DMS114 treated with DMSO at 0.1 percent for 48 hours (cell line): ENCODE measurements around the gene MYG1.

Experiments used
- DNase-seq: peaks from one replicate; lab custom pipeline; 2025; ENCODE audit not compliant: unreplicated experiment; lab: John Stamatoyannopoulos, UW

The MYG1 gene, protein sequence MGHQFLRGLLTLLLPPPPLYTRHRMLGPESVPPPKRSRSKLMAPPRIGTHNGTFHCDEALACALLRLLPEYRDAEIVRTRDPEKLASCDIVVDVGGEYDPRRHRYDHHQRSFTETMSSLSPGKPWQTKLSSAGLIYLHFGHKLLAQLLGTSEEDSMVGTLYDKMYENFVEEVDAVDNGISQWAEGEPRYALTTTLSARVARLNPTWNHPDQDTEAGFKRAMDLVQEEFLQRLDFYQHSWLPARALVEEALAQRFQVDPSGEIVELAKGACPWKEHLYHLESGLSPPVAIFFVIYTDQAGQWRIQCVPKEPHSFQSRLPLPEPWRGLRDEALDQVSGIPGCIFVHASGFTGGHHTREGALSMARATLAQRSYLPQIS

DNA sequence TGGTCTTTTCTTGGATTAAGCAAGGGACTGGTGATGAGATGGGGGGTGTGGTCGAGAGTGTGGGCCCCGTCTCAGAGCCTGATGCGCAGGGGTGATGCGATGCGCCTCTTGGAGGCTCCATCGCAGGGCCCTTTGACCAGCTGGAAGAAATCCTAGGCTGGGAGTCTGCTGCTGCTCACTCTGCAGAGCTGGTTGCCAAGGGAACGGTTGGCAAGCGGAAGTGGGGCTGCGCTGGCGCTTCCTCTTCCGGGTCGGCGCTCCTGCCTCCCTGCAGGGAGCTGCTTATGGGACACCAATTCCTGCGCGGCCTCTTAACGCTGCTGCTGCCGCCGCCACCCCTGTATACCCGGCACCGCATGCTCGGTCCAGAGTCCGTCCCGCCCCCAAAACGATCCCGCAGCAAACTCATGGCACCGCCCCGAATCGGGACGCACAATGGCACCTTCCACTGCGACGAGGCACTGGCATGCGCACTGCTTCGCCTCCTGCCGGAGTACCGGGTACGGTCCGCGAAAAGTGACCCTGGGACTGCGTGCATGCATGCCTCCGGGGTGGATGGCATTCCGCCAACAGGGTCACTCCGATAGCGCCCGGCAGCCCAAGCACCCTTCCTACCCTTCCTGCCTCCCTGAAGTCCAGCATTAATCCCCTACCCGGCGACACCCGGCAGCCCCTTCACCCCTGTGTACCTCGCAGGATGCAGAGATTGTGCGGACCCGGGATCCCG lies at the start of gene MYG1:
Gene MYG1 (plus strand): TSS at position 242 of the 727 bp plus-strand sequence. CDS start 43 bp downstream, at position 285.
- DNase-seq: peak; percentile 90

DNA sequence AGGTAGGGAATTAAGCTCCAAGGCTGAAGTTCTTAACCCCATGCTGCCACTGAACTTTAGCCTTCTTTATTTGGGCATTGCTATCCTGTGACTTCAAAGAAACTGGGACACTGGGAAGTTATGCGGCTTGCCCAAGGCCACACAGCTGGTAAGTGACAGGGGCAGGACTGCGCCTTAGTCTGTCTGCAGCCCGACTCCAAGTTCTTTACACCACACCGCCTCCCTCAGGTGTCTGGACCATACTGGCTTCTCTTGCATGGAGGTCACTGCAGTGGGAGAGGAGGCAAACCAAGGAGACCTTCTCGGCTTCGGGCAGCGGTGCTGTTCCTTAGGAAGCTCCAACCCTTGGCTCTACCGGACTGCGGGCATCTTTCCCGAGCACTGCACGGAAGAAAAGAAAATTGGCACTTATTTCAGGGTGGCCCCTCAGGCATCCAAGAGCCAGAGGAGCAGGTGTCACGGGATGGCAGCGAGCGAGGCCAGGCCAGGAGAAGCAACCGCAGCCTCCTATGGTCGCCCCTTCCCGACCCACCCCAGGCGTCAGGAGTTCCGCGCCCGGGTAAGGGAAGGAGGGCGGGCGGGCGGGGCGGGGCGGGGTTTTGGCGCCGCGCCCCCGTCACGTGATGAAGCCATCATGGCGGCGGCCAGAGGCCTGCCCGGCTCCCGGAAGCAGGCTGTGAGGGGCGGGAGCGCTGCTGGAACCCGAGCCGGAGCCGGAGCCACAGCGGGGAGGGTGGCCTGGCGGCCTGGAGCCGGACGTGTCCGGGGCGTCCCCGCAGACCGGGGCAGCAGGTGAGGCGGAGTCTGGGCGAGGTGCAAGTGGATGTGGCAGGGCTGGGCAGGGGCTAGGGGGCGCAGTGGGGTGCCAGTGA lies 47.8 kb upstream of the MYG1 start:
- peak; percentile 65 for DNase-seq

DNA sequence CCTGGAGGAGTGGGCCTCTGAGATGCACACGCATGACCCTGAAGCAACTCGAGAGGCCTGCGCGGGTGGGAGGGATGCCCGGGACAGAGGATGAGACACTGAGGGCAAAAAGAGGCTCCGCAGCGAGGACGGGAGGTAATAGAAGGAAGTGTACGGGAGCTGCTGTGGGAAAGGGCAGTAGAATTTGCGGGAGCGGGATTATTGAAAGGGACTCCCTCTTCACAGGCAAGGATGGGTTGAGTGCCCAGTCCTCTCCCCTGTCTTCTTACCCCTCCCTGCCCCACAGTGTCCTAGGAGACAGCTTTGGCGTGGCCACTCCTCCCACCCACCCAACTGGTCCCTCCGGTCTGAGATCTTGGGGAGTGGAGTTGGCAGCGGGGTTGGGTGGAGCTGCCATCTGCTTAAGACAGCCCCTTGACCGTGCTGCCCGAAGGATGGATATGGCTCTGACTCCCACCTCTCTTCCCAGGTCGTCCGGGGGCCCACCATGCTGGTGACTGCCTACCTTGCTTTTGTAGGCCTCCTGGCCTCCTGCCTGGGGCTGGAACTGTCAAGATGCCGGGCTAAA lies 47.1 kb upstream of the MYG1 start:
- no peak for DNase-seq

DNA sequence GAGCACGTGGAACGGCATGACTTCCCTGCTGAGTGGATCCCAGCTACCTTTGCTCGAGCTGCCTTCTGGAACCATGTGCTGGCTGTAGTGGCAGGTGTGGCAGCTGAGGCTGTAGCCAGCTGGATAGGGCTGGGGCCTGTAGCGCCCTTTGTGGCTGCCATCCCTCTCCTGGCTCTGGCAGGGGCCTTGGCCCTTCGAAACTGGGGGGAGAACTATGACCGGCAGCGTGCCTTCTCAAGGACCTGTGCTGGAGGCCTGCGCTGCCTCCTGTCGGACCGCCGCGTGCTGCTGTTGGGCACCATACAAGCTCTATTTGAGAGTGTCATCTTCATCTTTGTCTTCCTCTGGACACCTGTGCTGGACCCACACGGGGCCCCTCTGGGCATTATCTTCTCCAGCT lies 46.2 kb upstream of the MYG1 start:
- no peak for DNase-seq

DNA sequence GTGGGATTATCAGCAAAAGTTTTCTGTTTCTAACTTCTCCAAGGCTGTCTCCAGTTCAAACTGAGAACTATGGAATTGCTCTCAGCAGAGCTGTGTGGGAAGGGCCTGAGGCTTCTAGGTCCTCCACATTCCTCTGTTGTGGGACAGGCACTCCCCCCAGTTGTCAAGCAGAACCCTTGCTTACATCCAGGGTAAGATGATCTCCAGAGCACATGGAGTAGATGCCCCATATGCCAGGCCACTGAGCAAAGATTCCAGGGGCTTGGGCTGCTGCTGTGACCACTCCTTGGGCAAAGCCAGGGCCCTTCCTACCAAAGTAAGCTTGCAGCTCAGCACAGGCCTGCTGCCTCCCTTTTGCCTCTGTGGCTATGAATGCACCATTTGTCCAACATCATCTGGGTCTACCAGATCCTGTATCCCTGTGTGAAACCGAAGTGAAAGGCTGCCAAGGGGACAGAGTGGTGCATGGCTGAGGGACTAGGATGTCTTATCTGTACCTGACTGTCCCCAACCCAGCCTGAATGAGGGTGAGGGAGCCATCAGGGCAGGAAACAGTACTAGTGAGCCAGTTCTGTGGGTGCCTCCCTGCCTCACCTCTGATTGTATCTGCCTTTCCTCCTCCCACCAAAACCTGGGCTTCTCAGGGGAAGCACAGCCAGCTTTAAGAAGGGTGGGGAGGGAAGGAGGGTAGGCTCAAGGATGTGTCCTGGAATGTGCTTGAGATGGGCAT lies 44.5 kb upstream of the MYG1 start:
- no peak for DNase-seq

- DNase-seq: no peak
Measured at GRCh38 chr12:53255996-53256395, 43.5 kb upstream of the MYG1 start.

GRCh38 chr12:53258541-53259539 lies 40.7 kb upstream of the MYG1 start:
- DNase-seq: no peak

GRCh38 chr12:53259891-53260290 lies 39.6 kb upstream of the MYG1 start:
- no peak for DNase-seq

GRCh38 chr12:53265783-53266182 lies 33.7 kb upstream of the MYG1 start:
- DNase-seq: no peak

GRCh38 chr12:53267306-53267998 lies 32.0 kb upstream of the MYG1 start:
- no peak for DNase-seq

DNA sequence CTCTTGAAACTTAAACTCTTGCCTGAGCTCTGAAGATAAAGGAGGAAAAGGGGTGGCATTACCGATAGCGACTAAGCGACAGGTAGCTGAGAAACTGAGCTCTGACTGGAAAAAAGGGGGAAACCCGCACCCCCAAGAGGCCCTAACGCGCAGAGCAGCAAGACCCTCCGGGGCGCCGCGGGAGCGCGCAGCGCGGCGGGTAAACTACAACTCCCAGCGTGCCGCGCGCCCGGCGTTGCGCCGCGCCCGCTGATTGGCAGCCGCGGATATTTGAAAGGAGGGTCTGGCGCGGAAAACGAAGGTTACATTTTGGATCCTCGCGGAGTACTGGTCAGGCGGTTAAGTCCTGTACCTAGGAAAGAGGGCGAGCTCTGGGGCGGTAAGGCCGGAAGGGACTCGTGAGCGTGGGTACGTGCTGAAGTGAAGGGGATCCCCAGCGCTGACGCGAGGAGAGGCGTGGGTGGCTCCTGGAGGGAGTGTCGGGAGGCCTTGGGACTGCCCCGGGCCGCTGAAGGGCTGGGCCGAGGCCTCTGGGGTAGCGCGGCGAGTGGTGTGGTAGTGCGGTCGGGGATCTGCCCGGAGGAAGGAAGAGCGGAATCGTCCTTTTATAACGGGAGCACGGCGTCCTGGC lies 31.4 kb upstream of the MYG1 start, which contains the start of gene ESPL1:
Gene ESPL1 (plus strand): TSS at position 301 of the 631 bp plus-strand sequence. CDS start 468 bp downstream, outside the sequence.
- peak; percentile 84 for DNase-seq

- DNase-seq: no peak
Measured at GRCh38 chr12:53268630-53269562, 30.6 kb upstream of the MYG1 start.

- DNase-seq: no peak
Measured at GRCh38 chr12:53274445-53274844, 25.1 kb upstream of the MYG1 start.

DNA sequence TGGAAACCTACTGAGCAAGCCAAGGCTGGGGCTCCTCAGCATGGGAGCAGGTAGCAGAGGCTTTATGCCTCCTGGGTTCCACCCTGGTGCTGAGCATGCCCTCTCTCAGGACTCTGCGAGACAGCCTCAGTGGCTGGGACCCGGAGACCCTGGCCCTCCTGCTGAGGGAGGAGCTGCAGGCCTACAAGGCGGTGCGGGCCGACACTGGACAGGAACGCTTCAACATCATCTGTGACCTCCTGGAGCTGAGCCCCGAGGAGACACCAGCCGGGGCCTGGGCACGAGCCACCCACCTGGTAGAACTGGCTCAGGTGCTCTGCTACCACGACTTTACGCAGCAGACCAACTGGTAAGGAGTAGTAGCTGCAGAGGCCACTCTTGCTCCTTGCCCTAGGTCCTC lies 23.0 kb upstream of the MYG1 start:
- no peak for DNase-seq

DNA sequence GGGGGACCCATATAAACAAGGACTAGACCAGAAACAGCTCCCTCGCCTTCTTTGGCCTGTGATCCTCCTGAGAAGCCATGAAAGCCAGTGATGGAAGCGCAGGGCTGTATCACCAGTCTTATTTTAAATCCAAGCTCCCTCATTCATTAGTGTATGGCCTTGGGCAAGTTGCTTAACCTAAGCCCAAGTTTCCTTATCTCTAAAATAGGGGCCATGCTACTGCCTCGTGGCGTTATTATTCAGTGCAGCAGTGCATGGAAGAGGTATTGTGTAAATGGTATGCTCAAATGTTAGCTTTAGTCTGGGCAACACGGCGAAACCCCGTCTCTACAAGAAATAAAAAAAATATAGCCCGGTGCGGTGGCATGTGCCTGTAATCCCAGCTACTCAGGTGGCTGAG lies 21.5 kb upstream of the MYG1 start:
- no peak for DNase-seq

DNA sequence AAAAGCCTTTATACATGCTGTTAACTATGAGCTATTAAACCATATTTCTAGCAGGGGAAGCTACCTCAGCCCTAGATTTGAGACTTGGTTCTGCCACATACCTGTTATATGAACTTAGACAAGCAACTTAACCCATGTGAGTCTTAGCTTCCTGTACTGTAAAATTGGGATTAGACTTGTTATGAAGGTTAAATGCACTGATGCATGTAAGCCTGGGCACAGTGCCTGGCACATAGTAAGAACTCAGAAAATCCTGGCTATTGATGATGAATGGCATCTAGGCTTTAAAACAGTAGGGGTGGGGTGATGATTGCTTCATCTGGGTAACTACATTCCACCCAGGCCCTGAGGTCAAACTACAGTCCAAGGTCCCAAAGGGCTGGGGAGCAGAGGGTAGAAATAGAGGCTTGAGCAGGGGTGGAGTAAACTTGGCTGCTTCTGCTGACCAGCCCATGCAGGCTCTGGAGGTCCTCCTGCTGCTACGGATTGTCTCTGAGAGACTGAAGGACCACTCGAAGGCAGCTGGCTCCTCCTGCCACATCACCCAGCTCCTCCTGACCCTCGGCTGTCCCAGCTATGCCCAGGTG lies 20.1 kb upstream of the MYG1 start:
- no peak for DNase-seq
